MM.1S (cell line): ENCODE data around the gene DBNDD1.

ENCODE experiments used
- DNase-seq: peaks from one replicate; pipeline ENCODE4 v3.0.0-alpha.2; 2015
- H2AFZ ChIP-seq: fragments of 300-600 bp; sonication (generic); 2 replicates; pipeline ENCODE4 v1.6.0; 2016; ENCODE audit warnings: antibody characterized with exemption, low read length
- H3F3A ChIP-seq: fragments of 300-600 bp; sonication (generic); 2 replicates; pipeline ENCODE4 v1.6.1; 2016; ENCODE audit warnings: mild to moderate bottlenecking, antibody characterized with exemption, low read length, moderate library complexity, mixed read lengths; ENCODE audit not compliant: insufficient read depth
- H3K27ac ChIP-seq: fragments of 300-600 bp; sonication (generic); 2 replicates; pipeline ENCODE4 v1.5.1; 2016; ENCODE audit warnings: mild to moderate bottlenecking, low read length
- H3K27me3 ChIP-seq: fragments of 300-600 bp; sonication (generic); replicated peaks from 2 replicates; pipeline ENCODE4 v1.6.0; 2016; ENCODE audit warnings: low read length; ENCODE audit not compliant: insufficient read depth
- H3K36me3 ChIP-seq: fragments of 300-600 bp; sonication (generic); replicated peaks from 2 replicates; pipeline ENCODE4 v1.6.1; 2016; ENCODE audit warnings: mild to moderate bottlenecking, low read length, mixed read lengths; ENCODE audit not compliant: insufficient read depth
- H3K4me1 ChIP-seq: fragments of 300-600 bp; sonication (generic); 2 replicates; pipeline ENCODE4 v1.6.1; 2016; ENCODE audit warnings: low read length, mixed read lengths
- H3K4me2 ChIP-seq: fragments of 300-600 bp; sonication (generic); 2 replicates; pipeline ENCODE4 v1.6.0; 2016; ENCODE audit warnings: low read depth, low read length
- H3K4me3 ChIP-seq: fragments of 300-600 bp; sonication (generic); 2 replicates; pipeline ENCODE4 v1.5.1; 2016; ENCODE audit warnings: low read length, mixed read lengths
- H3K79me2 ChIP-seq: fragments of 300-600 bp; sonication (generic); 2 replicates; pipeline ENCODE4 v1.6.1; 2016; ENCODE audit warnings: mixed run types, low read length, mixed read lengths
- H3K9ac ChIP-seq: fragments of 300-600 bp; sonication (generic); 2 replicates; pipeline ENCODE4 v1.6.1; 2016; ENCODE audit warnings: low read length, mixed read lengths
- H3K9me2 ChIP-seq: fragments of 300-600 bp; sonication (generic); replicated peaks from 2 replicates; pipeline ENCODE4 v1.6.1; 2016; ENCODE audit warnings: mild to moderate bottlenecking, low read length, mixed read lengths; ENCODE audit not compliant: insufficient read depth
- H3K9me3 ChIP-seq: fragments of 300-600 bp; sonication (generic); replicated peaks from 2 replicates; pipeline ENCODE4 v1.6.1; 2016; ENCODE audit warnings: mild to moderate bottlenecking, low read length, mixed read lengths; ENCODE audit not compliant: insufficient read depth
- H4K20me1 ChIP-seq: fragments of 300-600 bp; sonication (generic); 2 replicates; pipeline ENCODE4 v1.6.1; 2016; ENCODE audit warnings: mild to moderate bottlenecking, low read length, moderate library complexity, mixed read lengths; ENCODE audit not compliant: insufficient read depth
- CTCF ChIP-seq: fragments of 300-600 bp; sonication (generic); IDR thresholded peaks from 2 replicates; pipeline ENCODE4 v1.5.1; 2016; ENCODE audit warnings: antibody characterized with exemption, low read length, mixed read lengths
- EZH2 ChIP-seq: fragments of 300-600 bp; sonication (generic); optimal IDR thresholded peaks from 2 replicates; pipeline ENCODE3; 2017; ENCODE audit warnings: low read depth, mild to moderate bottlenecking, antibody characterized with exemption, low read length, mixed read lengths
- EZH2phosphoT487 ChIP-seq: fragments of 300-600 bp; sonication (generic); IDR thresholded peaks from 2 replicates; pipeline ENCODE4 v1.6.1; 2018; ENCODE audit warnings: antibody characterized with exemption, low read length

The DBNDD1 gene

GRCh38 chr16:90020260-90020837, 1.1 kb upstream of the DBNDD1 start:
- Histone ChIP-seq H3K4me1 (0 out of 2 replicates have a peak, but pooled peaks cover 5% of the 10 kb centered on the region), H3K4me2 (peak overlapping the region; percentile 41; the same call in 1 of the 2 replicates), H3K79me2 (no peaks in the 10 kb centered on the region), H3K27me3 (no peaks in the 10 kb centered on the region), H2AFZ (no peak overlapping the region), H3K9me2 (no peaks in the 10 kb centered on the region), H3K36me3 (no peaks in the 10 kb centered on the region), H4K20me1 (no peaks in the 10 kb centered on the region), H3K9me3 (no peaks in the 10 kb centered on the region), H3K9ac (no peak overlapping the region; the same call in 1 of the 2 replicates), H3K27ac (no peak overlapping the region), H3K4me3 (peak overlapping the region; percentile 48; the same call in 1 of the 2 replicates), H3F3A (no peaks in the 10 kb centered on the region)
- DNase-seq = no peak
- no peak for TF ChIP-seq CTCF
- no peak for TF ChIP-seq EZH2
- TF ChIP-seq EZH2phosphoT487 = no peak

- H3K27me3 ChIP-seq = no peaks in the 10 kb centered on the region
- H3K79me2 ChIP-seq = no peaks in the 10 kb centered on the region
- peak overlapping the region; percentile 48; the same call in 1 of the 2 replicates for H3K4me3 ChIP-seq
- H2AFZ ChIP-seq = peak overlapping the region; percentile 19; the same call in 1 of the 2 replicates
- no peaks in the 10 kb centered on the region for H3K9me2 ChIP-seq
- H3K9ac ChIP-seq = peak overlapping the region; percentile 59; the same call in 1 of the 2 replicates
- H3K9me3 ChIP-seq = no peaks in the 10 kb centered on the region
- 0 out of 2 replicates have a peak, but pooled peaks cover 5% of the 10 kb centered on the region for H3K4me1 ChIP-seq
- no peaks in the 10 kb centered on the region for H3F3A ChIP-seq
- peak; percentile 29 for DNase-seq
- peak overlapping the region; percentile 41; the same call in 1 of the 2 replicates for H3K4me2 ChIP-seq
- no peak overlapping the region for H3K27ac ChIP-seq
- no peak for TF ChIP-seq EZH2
- TF ChIP-seq CTCF = no peak
- TF ChIP-seq EZH2phosphoT487 = no peak
- no peaks in the 10 kb centered on the region for H3K36me3 ChIP-seq
- H4K20me1 ChIP-seq = no peaks in the 10 kb centered on the region
Observed at GRCh38 chr16:90019543-90020259, 445 bp upstream of the DBNDD1 start.

- Histone ChIP-seq H3K9me2 (no peaks in the 10 kb centered on the region), H3K9me3 (no peaks in the 10 kb centered on the region), H3K79me2 (no peaks in the 10 kb centered on the region), H3K36me3 (no peaks in the 10 kb centered on the region), H3K27me3 (no peaks in the 10 kb centered on the region), H3F3A (no peaks in the 10 kb centered on the region), H4K20me1 (no peaks in the 10 kb centered on the region), H3K4me3 (no peak overlapping the region), H3K4me2 (no peak overlapping the region), H2AFZ (no peak overlapping the region), H3K27ac (no peak overlapping the region), H3K9ac (no peak overlapping the region), H3K4me1 (0 out of 2 replicates have a peak, but pooled peaks cover 5% of the 10 kb centered on the region)
- no peak for DNase-seq
- no peak for TF ChIP-seq EZH2phosphoT487
- TF ChIP-seq CTCF = no peak
- no peak for TF ChIP-seq EZH2
Observed at GRCh38 chr16:90018297-90018651, 982 bp downstream of the DBNDD1 start.
